HCT116 (cell line): ENCODE measurements around the gene NR6A1. TPM values are rescaled to one million over a fixed set of nuclear protein-coding genes. Genes with fewer than 3 reads are reported as not detected.
A peak's percentile ranks its signal among the peaks of the same experiment; 100 is the strongest.

Experiments used
- ATAC-seq: fragments of 200-7000 bp; cut with Tn5 transposase; 2 replicates; pipeline ENCODE4 v1.9.1; 2020; ENCODE audit warnings: mild to moderate bottlenecking, moderate library complexity
- BruUV-seq: library from RNA; stranded (reverse); fragments of 400-500 nt; replicated peaks from 2 replicates; lab custom pipeline; 2021; lab: Mats Ljungman, UMichigan
- CTCF ChIA-PET: fragments of 300-600 bp; sonication (Branson Sonifier 250); formaldehyde crosslinking; loops from one replicate; lab custom pipeline; 2021; ENCODE audit warnings: antibody characterized with exemption; lab: Charles Lee
- POLR2A ChIA-PET: fragments of 300-600, 350-600 bp; sonication (Branson Sonifier 250); formaldehyde crosslinking; loops from one replicate; lab custom pipeline; 2021; ENCODE audit warnings: antibody characterized with exemption; lab: Charles Lee
- RAD21 ChIA-PET, 2 experiments: fragments of 300-600 bp; sonication (Branson Sonifier 250); formaldehyde crosslinking; loops; one replicate each; lab custom pipeline; 2023; ENCODE audit warnings: low total read pairs in 2 of 2; ENCODE audit not compliant: uncharacterized antibody in 2 of 2, unreplicated experiment in 2 of 2, low non-redundant PET in 1 of 2; lab: Charles Lee
- DNase-seq: peaks from one replicate; pipeline ENCODE4 v3.0.0-alpha.2; 2010; ENCODE audit warnings: low read depth, low spot score
- H2AFZ ChIP-seq: fragments of 200-600 bp; shearing (Covaris generic), sonication (generic); 2 replicates; pipeline ENCODE4 v1.6.1; 2017; ENCODE audit warnings: low read depth, mixed run types, mixed read lengths, antibody characterized with exemption, low read length; ENCODE audit not compliant: poor library complexity, severe bottlenecking
- H3K27ac ChIP-seq: 2 replicates; pipeline ENCODE4 v1.5.1; 2012; ENCODE audit warnings: low read depth, low read length
- H3K27me3 ChIP-seq: fragments of 200-600 bp; sonication (generic); 2 replicates; pipeline ENCODE4 v1.6.1; 2016; ENCODE audit warnings: mixed run types, low read length, mixed read lengths; ENCODE audit not compliant: insufficient read depth
- H3K36me3 ChIP-seq, 2 experiments: fragments of 200-500 bp in 1 of 2; fragments of 200-600 bp in 1 of 2; sonication (Bioruptor generic) in 1 of 2; sonication (generic) in 1 of 2; 2 replicates each; pipeline versions ENCODE4 v1.5.1 to v1.6.1; 2014 to 2016; ENCODE audit warnings: low read length in 2 of 2, inconsistent platforms in 1 of 2, mixed read lengths in 1 of 2, mixed run types in 1 of 2; ENCODE audit not compliant: insufficient read depth in 2 of 2, control insufficient read depth in 1 of 2
- H3K4me1 ChIP-seq, 2 experiments: fragments of 200-600 bp in 1 of 2; sonication (generic) in 1 of 2; 2 replicates each; pipeline versions ENCODE4 v1.5.1 to v1.6.1; 2012 to 2017; ENCODE audit warnings: low read length in 2 of 2, inconsistent platforms in 1 of 2, mild to moderate bottlenecking in 1 of 2, mixed read lengths in 1 of 2, mixed run types in 1 of 2, moderate library complexity in 1 of 2; ENCODE audit not compliant: insufficient read depth in 2 of 2, control insufficient read depth in 1 of 2
- H3K4me2 ChIP-seq: fragments of 200-600 bp; sonication (generic); 2 replicates; pipeline ENCODE4 v1.6.1; 2017; ENCODE audit warnings: mixed run types, low read length, mixed read lengths
- H3K4me3 ChIP-seq, 2 experiments: fragments of 200-600 bp in 1 of 2; sonication (generic) in 1 of 2; replicated peaks in 1 of 2; 2 replicates each; pipeline ENCODE4 v1.5.1; 2011 to 2016; ENCODE audit warnings: low read length in 2 of 2, control low read depth in 1 of 2, low read depth in 1 of 2, mild to moderate bottlenecking in 1 of 2, mixed read lengths in 1 of 2, mixed run types in 1 of 2
- H3K79me2 ChIP-seq: fragments of 200-600 bp; sonication (generic); 2 replicates; pipeline ENCODE4 v1.6.1; 2017; ENCODE audit warnings: mild to moderate bottlenecking, mixed run types, low read length, moderate library complexity, mixed read lengths; ENCODE audit not compliant: insufficient read depth
- H3K9ac ChIP-seq: fragments of 200-600 bp; sonication (generic); 2 replicates; pipeline ENCODE4 v1.6.1; 2016; ENCODE audit warnings: low read length, mixed read lengths
- H3K9me2 ChIP-seq: fragments of 200-600 bp; sonication (generic), shearing (Covaris generic); 2 replicates; pipeline ENCODE4 v1.6.1; 2017; ENCODE audit warnings: mixed run types, mild to moderate bottlenecking, moderate library complexity; ENCODE audit not compliant: insufficient read depth
- H3K9me3 ChIP-seq, 2 experiments: fragments of 200-500 bp in 1 of 2; fragments of 200-600 bp in 1 of 2; sonication (Bioruptor generic) in 1 of 2; sonication (generic) in 1 of 2; 2 replicates each; pipeline ENCODE4 v1.6.1; 2014 to 2017; ENCODE audit warnings: low read length in 2 of 2, mixed read lengths in 2 of 2, inconsistent platforms in 1 of 2, low read depth in 1 of 2, mild to moderate bottlenecking in 1 of 2, mixed run types in 1 of 2, moderate library complexity in 1 of 2; ENCODE audit not compliant: control insufficient read depth in 1 of 2, insufficient read depth in 1 of 2
- H4K20me1 ChIP-seq: fragments of 200-600 bp; sonication (generic), shearing (Covaris generic); 2 replicates; pipeline ENCODE4 v1.6.1; 2017; ENCODE audit warnings: mixed run types, mild to moderate bottlenecking, moderate library complexity; ENCODE audit not compliant: insufficient read depth
- CEBPB ChIP-seq: IDR thresholded peaks from 2 replicates; pipeline ENCODE4 v1.6.1; 2012; ENCODE audit warnings: low read depth
- CTCF ChIP-seq, 3 experiments: fragments of 200-600 bp in 1 of 3; sonication (generic) in 1 of 3; IDR thresholded peaks in 2 of 3; conservative IDR thresholded peaks in 1 of 3; 2 replicates each; pipeline ENCODE4 v1.5.1; 2012 to 2017; ENCODE audit warnings: low read depth in 2 of 3, low read length in 2 of 3, antibody characterized with exemption in 1 of 3, borderline replicate concordance in 1 of 3, control low read depth in 1 of 3, mild to moderate bottlenecking in 1 of 3, mixed read lengths in 1 of 3, mixed run types in 1 of 3, moderate library complexity in 1 of 3; ENCODE audit not compliant: insufficient read depth in 1 of 3
- EGR1 ChIP-seq: IDR thresholded peaks from 2 replicates; pipeline ENCODE4 v1.6.1; 2012; ENCODE audit warnings: low read depth
- ELF1 ChIP-seq: IDR thresholded peaks from 2 replicates; pipeline ENCODE4 v1.6.1; 2012; ENCODE audit warnings: low read depth, borderline replicate concordance
- EZH2 ChIP-seq: fragments of 200-600 bp; sonication (generic); IDR thresholded peaks from 2 replicates; pipeline ENCODE4 v1.6.1; 2017; ENCODE audit warnings: antibody characterized with exemption, mixed run types
- EZH2phosphoT487 ChIP-seq: fragments of 200-600 bp; IDR thresholded peaks from 2 replicates; pipeline ENCODE4 v1.6.1; 2018; ENCODE audit warnings: antibody characterized with exemption, borderline replicate concordance
- FOSL1 ChIP-seq: IDR thresholded peaks from 2 replicates; pipeline ENCODE4 v1.6.1; 2012; ENCODE audit warnings: low read depth
- JUND ChIP-seq: IDR thresholded peaks from 2 replicates; pipeline ENCODE4 v1.6.1; 2012
- MAX ChIP-seq: IDR thresholded peaks from 2 replicates; pipeline ENCODE4 v1.6.1; 2012
- POLR2A ChIP-seq: IDR thresholded peaks from 2 replicates; pipeline ENCODE4 v1.7.0; 2011; ENCODE audit warnings: borderline replicate concordance; ENCODE audit not compliant: insufficient read depth, insufficient read length; ENCODE audit errors: extremely low read depth
- RAD21 ChIP-seq: IDR thresholded peaks from 2 replicates; pipeline ENCODE4 v1.6.1; 2012; ENCODE audit warnings: low read depth, mild to moderate bottlenecking
- REST ChIP-seq: IDR thresholded peaks from 2 replicates; pipeline ENCODE4 v1.6.1; 2012; ENCODE audit warnings: low read depth
- SIN3A ChIP-seq: IDR thresholded peaks from 2 replicates; pipeline ENCODE4 v1.6.1; 2012; ENCODE audit warnings: low read depth
- SP1 ChIP-seq: IDR thresholded peaks from 2 replicates; pipeline ENCODE4 v1.6.1; 2012; ENCODE audit warnings: low read depth
- SRF ChIP-seq: IDR thresholded peaks from 2 replicates; pipeline ENCODE4 v1.6.1; 2012; ENCODE audit warnings: low read depth
- TCF7L2 ChIP-seq: IDR thresholded peaks from 2 replicates; pipeline ENCODE4 v1.7.0; 2011; ENCODE audit warnings: borderline replicate concordance, inconsistent platforms; ENCODE audit not compliant: insufficient read depth, insufficient read length; ENCODE audit errors: extremely low read depth
- YY1 ChIP-seq: IDR thresholded peaks from 2 replicates; pipeline ENCODE4 v1.6.1; 2011; ENCODE audit warnings: low read length, low read depth, moderate library complexity, mild to moderate bottlenecking; ENCODE audit not compliant: insufficient replicate concordance; ENCODE audit errors: extremely low read depth
- ZBTB33 ChIP-seq: IDR thresholded peaks from 2 replicates; pipeline ENCODE4 v1.6.1; 2011; ENCODE audit warnings: mild to moderate bottlenecking, low read length, moderate library complexity; ENCODE audit not compliant: insufficient replicate concordance; ENCODE audit errors: extremely low read depth
- ZFX ChIP-seq: fragments of 450-650 bp; IDR thresholded peaks from 2 replicates; pipeline ENCODE4 v1.6.1; 2017
- ZNF274 ChIP-seq: fragments of 200-500 bp; sonication (Bioruptor generic); IDR thresholded peaks from 2 replicates; pipeline ENCODE4 v1.6.1; 2014; ENCODE audit warnings: mild to moderate bottlenecking, low read depth, low read length, inconsistent platforms
- intact Hi-C: fragments of 100-400 bp; cut with micrococcal nuclease; formaldehyde crosslinking; loops from 2 replicates; pipeline ENCODE4 v1.10.0; 2022
- total RNA-seq: library from RNA; stranded (reverse); gene quantifications from one replicate; pipeline ENCODE4 v1.2.1, GENCODE V29; 2021; ENCODE audit not compliant: unreplicated experiment

Gene NR6A1
- total RNA-seq, 1 experiment from 2014 or later: 9.9 TPM

GRCh38 chr9:124479947-124480620 is 291.0 kb downstream of the NR6A1 start:
- Histone ChIP-seq H3K4me2 (peak overlapping the region; percentile 14; the same call in 1 of the 2 replicates), H2AFZ (peak overlapping the region; percentile 98), H3K9me2 (no peaks in the 10 kb centered on the region), H3K4me3 (no peak overlapping the region), H3K27me3 (no peaks in the 10 kb centered on the region), H3K27ac (no peak overlapping the region), H3K4me1 (peaks cover 9 to 26% of the 10 kb centered on the region in 2 experiments), H3K79me2 (no peaks in the 10 kb centered on the region), H3K9me3 (no peaks in the 10 kb centered on the region), H4K20me1 (no peaks in the 10 kb centered on the region), H3K36me3 (no peaks in the 10 kb centered on the region), H3K9ac (no peak overlapping the region)
- intact Hi-C loops: loop anchor here (2.0 kb wide), 1 partner anchor 61 kb away; no protein-coding TSS in a partner anchor
- POLR2A ChIA-PET: no interaction called here
- ATAC-seq (peak; percentile 11; the same call in 1 of the 2 replicates), DNase-seq (no peak)
- TF ChIP-seq FOSL1 (no peak), JUND (no peak), ZNF274 (no peak), YY1 (no peak), ELF1 (no peak), EZH2 (no peak), POLR2A (no peak), MAX (no peak), REST (no peak), TCF7L2 (no peak), EGR1 (no peak), CTCF (IDR thresholded peaks at IDR 0.05 in 2 of 3, conservative IDR thresholded peaks at IDR 0.05 in 1 of 3; ENCODE audit: borderline replicate concordance in 1 of 3, insufficient read depth in 1 of 3, low read depth in 2 of 3, low read length in 2 of 3) (no peak), EZH2phosphoT487 (no peak), SIN3A (no peak), SP1 (no peak), RAD21 (no peak), ZBTB33 (no peak), SRF (no peak), CEBPB (no peak), ZFX (no peak)
- RAD21 ChIA-PET: no interaction called here
- BruUV-seq: no TSS peak
- CTCF ChIA-PET: no interaction called here
